GM11168 (cell line): ENCODE data around the gene UBL3.

Experiments
- in situ Hi-C: fragments of 300-500 bp; cut with MboI; formaldehyde crosslinking; loops from one replicate; pipeline ENCODE4 v1.12.0; 2022; ENCODE audit warnings: low sequenced_read_pairs; ENCODE audit not compliant: unreplicated experiment

Gene UBL3

DNA sequence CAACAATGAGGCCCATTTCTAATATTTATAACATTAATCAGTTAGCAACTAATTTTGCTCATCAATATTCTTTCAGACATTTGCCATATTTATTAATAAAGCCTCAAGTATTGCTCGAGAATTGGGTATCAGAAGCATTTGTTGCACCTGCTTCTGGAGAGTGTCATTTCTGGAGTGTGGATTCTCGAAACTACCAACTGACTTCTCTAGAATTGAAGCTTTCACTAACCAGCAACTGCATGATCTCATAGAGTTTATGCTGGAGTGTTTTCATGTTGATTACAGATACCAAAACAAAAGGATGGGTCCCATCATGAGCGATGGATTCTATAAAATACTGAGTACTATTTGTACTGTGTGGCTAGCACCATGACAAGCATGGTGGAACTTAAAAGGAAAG lies 133.9 kb downstream of the UBL3 start:
- in situ Hi-C loops, result no loop called here
